ENCODE data around the gene TSPAN33. TPM values are rescaled to one million over a fixed set of nuclear protein-coding genes. Genes with fewer than 3 reads are reported as not detected.

Gene TSPAN33
- total RNA-seq, 2 experiments from 2014 or later: 14.6 to 44.8 TPM

DNA sequence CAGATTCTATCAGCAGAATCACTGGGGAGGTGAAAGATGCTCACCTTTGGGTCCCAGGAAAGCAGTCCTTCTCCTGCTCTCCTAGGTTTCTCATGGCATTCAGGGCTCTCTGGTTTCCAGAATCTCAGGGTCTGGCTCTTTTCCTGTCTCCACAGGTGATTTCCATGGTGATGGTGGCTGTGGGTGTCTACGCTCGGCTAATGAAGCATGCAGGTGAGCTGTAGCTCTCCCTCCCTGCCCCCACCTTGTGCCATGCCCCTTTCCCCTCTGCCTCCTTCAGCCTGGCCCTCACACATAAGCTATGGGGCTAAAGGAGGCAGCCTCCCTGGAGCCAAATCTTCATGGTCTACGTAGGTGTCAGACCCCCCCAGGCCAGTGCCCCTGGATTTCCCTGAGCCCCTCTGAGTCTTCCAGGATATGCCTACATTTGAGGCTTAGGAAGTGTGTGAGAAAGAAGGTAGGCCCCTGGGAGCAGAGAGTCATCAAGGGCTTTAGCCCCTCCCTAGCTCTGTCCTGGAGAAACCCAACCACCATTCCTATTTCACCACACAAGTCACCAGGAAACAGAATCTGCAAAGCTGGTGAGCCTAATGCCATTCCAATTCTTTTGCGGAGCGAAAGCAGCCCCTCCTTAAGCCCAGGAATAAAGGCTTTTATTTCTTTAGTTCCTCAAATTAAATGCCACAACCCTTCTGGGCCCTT, 17.2 kb downstream of the TSPAN33 start:
- Histone ChIP-seq H3K4me2 (ENCODE audit: low read length) (peak overlapping the region; percentile 55), H3K9me2 (ENCODE audit: insufficient read depth, low read length) (no peaks in the 10 kb centered on the region), H4K20me1 (ENCODE audit: insufficient read depth, low read length) (no peaks in the 10 kb centered on the region), H2AFZ (ENCODE audit: low read length) (no peak overlapping the region), H3K4me3 (ENCODE audit: low read depth, low read length, poor library complexity, severe bottlenecking) (no peak overlapping the region), H3K79me2 (ENCODE audit: insufficient read depth, low read depth, low read length) (no peaks in the 10 kb centered on the region), H3K4me1 (ENCODE audit: insufficient read depth, low read length, poor library complexity, severe bottlenecking) (peaks cover 43% of the 10 kb centered on the region), H3K36me3 (ENCODE audit: insufficient read depth, low read length) (peaks cover 34% of the 10 kb centered on the region), H3K9me3 (ENCODE audit: low read length) (no peaks in the 10 kb centered on the region), H3K27ac (ENCODE audit: low read depth, low read length, poor library complexity, severe bottlenecking) (no peak overlapping the region)
- BruUV-seq (replicated peaks): no TSS peak
- TF ChIP-seq, protein P1, sequence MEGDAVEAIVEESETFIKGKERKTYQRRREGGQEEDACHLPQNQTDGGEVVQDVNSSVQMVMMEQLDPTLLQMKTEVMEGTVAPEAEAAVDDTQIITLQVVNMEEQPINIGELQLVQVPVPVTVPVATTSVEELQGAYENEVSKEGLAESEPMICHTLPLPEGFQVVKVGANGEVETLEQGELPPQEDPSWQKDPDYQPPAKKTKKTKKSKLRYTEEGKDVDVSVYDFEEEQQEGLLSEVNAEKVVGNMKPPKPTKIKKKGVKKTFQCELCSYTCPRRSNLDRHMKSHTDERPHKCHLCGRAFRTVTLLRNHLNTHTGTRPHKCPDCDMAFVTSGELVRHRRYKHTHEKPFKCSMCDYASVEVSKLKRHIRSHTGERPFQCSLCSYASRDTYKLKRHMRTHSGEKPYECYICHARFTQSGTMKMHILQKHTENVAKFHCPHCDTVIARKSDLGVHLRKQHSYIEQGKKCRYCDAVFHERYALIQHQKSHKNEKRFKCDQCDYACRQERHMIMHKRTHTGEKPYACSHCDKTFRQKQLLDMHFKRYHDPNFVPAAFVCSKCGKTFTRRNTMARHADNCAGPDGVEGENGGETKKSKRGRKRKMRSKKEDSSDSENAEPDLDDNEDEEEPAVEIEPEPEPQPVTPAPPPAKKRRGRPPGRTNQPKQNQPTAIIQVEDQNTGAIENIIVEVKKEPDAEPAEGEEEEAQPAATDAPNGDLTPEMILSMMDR (conservative IDR thresholded peaks at IDR 0.05; ENCODE audit: low read length): no peak
- no peak for TF ChIP-seq EZH2phosphoT487 (IDR thresholded peaks at IDR 0.05; ENCODE audit: borderline replicate concordance, low read depth, low read length)
- ChIA-PET CTCF (ENCODE audit: unreplicated experiment) (interaction anchor here (0.6 kb wide), 1 partner anchor 44 kb away, joined by 4 read pairs; no protein-coding TSS in a partner anchor), POLR2A (interaction anchor here (0.7 to 1.9 kb wide), 6 partner anchors 11 to 172 kb away, joined by 3 to 5 read pairs (median 3); no protein-coding TSS in a partner anchor)
- no peak for DNase-seq (ENCODE audit: low spot score)
- intact Hi-C loops (cut with micrococcal nuclease; ENCODE audit: unreplicated experiment): no loop called here

DNA sequence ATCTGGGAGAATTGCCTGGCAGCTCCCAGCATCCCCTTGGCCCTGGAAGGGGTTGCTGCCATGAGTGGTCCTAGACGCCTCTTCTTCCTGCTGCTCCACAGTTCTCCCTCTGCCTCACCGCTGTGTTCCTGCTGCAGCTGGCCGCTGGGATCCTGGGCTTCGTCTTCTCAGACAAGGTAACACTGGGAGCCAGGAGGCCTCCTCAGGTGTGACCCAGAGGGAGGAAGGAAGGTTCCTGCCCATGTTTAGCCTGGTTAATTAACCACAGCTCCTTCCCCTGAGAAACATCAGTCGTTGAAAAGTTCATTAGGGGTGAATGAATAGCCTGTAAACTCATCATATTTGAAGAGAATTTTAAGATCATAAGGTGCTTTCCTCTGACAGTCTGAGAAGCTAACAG, 18.2 kb downstream of the TSPAN33 start:
- no TSS peak for BruUV-seq (replicated peaks)
- TF ChIP-seq, protein P1 (conservative IDR thresholded peaks at IDR 0.05; ENCODE audit: low read length): no peak
- Histone ChIP-seq H3K9me2 (ENCODE audit: insufficient read depth, low read length) (no peaks in the 10 kb centered on the region), H3K4me2 (ENCODE audit: low read length) (peak overlapping the region; percentile 27), H4K20me1 (ENCODE audit: insufficient read depth, low read length) (no peaks in the 10 kb centered on the region), H3K4me1 (ENCODE audit: insufficient read depth, low read length, poor library complexity, severe bottlenecking) (peaks cover 48% of the 10 kb centered on the region), H3K79me2 (ENCODE audit: insufficient read depth, low read depth, low read length) (no peaks in the 10 kb centered on the region), H3K9me3 (ENCODE audit: low read length) (no peaks in the 10 kb centered on the region), H3K36me3 (ENCODE audit: insufficient read depth, low read length) (peaks cover 45% of the 10 kb centered on the region), H2AFZ (ENCODE audit: low read length) (no peak overlapping the region), H3K4me3 (ENCODE audit: low read depth, low read length, poor library complexity, severe bottlenecking) (no peak overlapping the region), H3K27ac (ENCODE audit: low read depth, low read length, poor library complexity, severe bottlenecking) (no peak overlapping the region)
- no peak for DNase-seq (ENCODE audit: low spot score)
- intact Hi-C loops (cut with micrococcal nuclease; ENCODE audit: unreplicated experiment): no loop called here
- ChIA-PET CTCF (ENCODE audit: unreplicated experiment) (no interaction called here), POLR2A (interaction anchor here (0.8 to 1.5 kb wide), 3 partner anchors 16 to 67 kb away, joined by 3 to 5 read pairs (median 4); no protein-coding TSS in a partner anchor)

Measured in OCI-LY7 (cell line).